Central memory CD4-positive, alpha-beta T cell (primary cell): Measurements from ENCODE around the gene VPS26C.
"Not testable (repeated sequence)": the region's sequence is repeated elsewhere in the genome, so short reads cannot be mapped to it uniquely, and the experiment has no call there.

Experiments used
- DNase-seq: peaks from one replicate; pipeline ENCODE4 v3.0.0; 2022

Gene VPS26C

DNA sequence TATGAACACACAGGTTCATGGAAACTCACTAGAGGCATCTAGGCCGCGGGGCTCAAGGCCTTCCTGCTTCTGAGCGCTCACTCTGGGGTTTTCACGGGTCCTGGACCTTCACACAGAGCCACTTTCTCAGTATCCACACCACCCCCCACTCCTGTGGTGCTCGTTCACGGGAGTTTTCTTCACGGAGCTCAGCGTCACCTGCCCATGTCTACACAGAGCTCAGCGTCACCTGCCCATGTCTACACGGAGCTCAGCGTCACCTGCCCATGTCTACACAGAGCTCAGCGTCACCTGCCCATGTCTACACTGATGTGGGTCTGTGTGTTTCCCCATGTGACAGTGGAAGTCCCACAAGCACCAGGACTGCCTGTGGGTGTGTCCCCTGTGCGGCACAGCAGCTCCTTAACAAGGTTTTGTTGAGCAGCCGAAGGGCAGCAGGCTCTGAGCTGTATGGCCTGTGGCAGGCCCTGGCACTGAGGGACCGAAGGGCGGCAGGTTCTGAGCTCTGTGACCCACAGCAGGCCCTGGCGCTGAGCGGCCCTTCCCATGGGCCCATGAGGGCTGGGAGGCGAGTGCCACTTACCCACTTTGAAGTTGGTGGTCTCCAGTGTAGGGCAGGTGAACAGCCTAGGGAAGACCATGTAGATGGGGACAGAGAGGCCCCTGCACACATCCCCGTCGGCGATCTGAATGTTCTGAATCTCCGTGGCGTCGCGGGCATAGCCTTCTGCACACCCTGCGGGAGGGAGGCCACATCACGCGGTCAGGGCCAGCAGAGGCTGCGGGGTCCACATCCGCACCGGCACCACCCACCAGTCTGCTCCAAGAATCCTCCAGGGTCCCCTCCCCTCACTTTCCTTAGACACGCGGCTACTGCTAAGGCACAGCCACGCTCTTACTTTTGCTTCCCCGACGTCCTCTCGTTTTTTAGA lies 39.8 kb downstream of the VPS26C start:
- no peak for DNase-seq

DNA sequence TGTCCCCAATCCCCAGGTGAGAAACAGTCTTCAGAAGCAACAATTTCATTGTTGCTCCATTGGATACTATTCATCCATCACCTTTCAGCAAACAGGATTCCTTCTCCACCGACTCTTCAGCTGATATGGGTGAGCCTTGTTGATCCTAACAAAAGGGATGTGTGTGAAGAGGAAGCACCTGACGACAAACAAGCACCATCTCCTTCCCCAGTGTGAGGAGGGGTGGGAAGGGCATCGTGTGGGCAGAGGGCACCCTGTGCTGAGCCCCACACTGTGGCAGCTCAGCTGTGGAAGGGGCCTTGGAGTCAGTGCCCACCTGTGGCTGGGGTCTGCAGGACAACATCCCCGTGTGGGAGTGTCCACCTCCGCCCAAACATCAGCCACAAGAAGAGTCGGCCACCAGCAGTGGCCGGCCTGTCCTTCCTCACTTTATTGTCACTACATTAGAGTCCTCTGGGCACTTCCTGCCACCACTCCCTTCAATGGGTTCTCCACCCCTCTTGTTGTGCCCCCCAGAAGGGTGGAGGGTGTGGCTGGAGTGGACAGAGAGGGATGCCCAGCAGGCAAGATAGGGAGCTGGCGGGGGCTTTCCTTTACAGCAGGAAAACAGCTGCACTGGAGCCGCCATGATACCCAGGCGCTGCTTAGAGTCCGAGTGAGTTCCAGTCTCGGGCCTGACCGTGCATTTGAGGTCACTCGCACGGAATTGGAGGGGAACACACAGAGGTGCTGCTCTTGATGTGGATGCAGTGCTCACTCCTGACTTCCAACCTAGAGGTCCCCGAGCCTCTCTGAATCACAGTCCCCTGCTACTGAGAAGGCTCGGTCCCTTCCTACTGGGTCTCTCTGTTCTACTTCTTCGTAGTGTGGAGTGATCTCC lies 40.9 kb downstream of the VPS26C start:
- DNase-seq: no peak

DNA sequence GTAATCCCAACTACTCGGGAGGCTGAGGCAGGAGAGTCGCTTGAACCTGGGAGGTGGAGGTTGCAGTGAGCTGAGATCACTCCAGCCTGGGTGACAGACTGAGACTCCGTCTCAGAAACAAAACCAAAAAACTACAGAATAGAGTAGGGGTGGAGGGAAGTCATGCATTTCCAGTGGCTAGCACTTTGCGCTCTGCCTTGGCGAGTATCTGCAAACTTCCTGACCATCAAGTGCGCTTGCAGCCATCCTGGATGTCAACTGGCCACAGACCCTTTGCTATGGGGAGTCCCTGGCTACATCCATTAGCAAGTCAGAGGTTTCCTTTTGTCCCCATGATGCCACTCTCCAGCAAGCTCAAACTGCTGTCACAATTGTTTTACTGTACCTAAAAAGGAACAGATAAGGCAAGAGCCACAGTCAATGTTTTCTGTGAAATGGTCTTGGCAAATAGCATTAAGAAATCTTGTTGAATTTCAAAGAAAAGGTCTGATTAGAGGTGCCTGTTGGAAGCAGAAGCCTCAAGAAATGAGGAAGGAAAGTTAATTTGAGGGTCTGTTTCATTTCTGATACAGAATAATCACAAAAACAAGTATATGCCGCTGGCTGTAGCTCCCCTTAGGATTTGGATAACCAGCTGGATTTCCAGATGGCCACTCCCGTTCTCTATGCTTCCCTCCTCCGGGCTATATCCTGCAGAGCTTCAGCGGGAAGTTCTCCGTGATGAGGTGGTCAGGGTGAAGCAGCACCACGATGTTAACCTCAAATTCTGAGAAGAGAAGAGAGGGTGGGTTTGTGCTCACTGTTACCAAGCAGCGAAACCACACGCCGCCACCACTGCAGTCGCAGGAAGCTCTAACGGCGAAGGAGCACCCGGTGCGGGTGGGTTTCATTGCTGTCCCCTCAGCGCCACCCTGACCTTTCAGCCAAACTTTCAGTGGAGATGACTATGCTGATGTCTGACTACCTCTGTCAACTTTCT lies 42.0 kb downstream of the VPS26C start:
- peak; percentile 35 for DNase-seq

DNA sequence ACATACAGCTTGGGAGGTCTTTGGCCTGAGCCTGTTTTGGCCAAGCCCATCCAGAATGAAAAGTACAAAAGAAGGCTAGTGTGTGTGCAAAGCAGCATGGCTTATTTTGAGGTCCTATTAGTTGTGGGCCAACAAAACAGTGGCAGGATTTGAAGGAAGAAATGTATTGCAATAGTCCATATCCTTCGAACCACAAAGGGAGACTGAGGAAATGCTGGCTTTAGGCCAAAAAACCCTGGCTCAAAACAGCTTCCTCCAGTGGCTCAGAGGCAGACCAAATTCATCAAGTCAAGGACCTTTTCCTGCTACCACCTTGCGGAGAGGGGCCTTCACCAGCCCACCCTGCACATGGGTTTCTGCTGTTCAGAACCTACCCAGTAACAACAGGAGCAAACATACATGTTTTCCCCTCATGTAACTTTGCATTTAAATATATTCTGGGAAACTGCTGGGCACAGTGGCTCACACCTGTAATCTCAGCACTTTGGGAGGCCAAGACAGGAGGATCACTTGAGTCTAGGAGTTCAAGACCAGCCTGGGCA lies 43.3 kb downstream of the VPS26C start:
- DNase-seq: no peak

DNA sequence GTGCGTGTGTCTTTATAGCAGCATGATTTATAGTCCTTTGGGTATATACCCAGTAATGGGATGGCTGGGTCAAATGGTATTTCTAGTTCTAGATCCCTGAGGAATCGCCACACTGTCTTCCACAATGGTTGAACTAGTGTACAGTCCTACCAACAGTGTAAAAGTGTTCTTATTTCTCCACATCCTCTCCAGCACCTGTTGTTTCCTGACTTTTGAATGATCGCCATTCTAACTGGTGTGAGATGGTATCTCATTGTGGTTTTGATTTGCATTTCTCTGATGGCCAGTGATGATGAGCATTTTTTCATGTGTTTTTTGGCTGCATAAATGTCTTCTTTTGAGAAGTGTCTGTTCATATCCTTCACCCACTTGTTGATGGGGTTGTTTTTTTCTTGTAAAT lies 44.9 kb downstream of the VPS26C start:
- DNase-seq: not testable (repeated sequence)

DNA sequence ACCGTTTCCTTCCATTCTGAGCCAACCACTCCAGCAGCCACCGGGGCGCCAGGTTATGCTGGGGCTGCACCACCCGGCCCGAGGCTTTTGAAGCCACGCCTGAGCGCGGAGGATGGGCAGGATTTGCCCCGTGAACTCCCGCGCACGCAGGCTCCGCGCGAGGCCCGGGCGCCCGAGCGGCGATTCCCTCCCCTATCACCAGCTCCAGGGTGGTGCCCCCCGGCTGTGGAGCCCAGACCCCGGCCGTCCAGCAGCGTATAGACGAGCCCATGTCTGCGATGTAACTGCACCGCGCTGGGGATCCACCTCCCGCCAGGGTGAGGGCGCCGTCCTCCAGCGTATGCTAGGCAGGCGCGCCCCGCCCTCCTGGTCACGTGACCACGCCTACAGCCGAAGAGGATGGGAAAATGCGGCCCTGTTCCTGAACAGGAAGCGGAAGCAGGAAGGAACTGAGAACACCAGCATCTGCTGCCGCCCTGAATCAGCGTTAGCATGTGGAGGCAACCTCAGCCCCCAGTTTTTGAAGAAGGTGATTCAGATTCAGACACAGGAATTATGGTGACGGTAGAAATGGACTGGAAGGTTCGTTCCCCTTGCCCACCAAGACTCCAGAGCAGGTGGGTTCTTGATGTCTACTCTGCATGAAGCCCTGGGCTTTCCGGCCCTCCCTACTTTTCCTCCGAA lies 46.0 kb downstream of the VPS26C start:
- DNase-seq: peak; percentile 88

DNA sequence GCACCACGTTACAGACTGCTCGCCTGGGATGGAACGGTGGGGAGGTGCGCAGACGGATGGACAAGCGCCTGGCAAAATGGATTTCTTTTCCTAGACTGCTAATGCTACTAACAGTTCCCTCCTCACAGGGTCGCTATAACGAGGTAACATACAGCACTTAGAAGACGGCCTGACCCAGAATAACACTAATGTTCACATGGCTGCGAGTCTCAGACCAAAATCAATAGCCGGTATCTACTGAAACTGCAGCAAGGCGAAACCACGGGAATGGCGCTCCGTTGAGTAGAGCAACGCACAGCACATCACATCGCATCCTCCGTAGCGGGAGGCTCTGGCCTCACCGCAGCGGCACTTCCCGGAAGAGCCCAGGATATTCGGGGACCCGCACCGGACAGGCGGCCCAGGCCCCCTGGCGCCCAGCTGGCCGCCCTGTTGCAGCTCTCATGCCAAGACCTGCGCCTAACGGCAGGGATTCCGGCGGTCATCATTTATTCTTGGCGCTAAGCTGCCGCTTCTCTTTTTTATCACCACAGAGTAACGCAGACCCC lies 46.6 kb downstream of the VPS26C start:
- DNase-seq: peak; percentile 38

DNA sequence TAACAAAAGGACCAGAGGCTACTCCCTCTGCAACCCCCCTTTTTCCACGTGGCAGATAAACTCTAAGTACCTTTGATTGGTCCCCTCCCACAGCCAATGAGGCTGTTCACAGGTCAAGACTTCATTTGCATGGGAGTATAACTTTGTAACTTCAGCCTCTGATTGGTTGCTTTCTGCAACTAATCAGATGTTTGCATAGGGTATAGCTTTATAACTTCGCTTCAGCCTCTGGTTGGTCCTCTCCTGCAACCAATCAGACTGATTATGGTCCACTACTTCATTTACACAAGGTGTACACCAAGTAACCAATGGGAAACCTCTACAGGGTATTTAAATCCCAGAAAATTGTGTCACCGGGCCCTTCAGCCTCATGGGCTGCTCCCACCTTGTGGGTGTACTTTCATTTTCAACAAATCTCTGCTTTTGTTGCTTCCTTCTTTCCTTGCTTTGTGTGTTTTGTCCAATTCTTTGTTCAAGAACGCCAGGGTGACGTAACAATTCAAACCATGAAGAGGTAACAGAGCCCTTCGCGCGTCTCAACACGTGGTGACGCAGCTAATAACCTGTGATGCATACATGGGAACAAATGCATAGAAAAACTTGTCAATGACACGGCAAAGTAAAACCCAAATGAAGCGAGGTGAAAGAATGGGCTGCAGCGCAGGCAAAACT lies 47.2 kb downstream of the VPS26C start:
- peak; percentile 23 for DNase-seq

DNA sequence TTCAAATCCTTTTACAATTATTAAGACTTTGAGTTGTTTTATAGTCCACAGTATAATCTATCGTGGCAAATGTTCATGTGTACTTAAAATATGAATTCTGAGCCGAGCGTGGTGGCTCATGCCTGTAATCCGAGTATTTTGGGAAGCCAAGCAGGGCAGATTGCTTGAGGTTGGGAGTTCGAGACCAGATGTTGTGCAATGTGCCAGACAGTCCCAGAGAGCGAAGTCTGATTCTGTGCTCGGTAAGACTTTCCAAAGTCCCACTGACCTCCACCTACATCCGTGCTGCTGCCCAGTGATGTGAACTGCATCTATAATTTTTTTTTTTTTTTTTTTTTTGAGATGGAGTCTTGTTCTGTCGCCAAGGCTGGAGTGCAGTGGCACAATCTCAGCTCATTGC lies 52.2 kb downstream of the VPS26C start:
- DNase-seq: no peak

DNA sequence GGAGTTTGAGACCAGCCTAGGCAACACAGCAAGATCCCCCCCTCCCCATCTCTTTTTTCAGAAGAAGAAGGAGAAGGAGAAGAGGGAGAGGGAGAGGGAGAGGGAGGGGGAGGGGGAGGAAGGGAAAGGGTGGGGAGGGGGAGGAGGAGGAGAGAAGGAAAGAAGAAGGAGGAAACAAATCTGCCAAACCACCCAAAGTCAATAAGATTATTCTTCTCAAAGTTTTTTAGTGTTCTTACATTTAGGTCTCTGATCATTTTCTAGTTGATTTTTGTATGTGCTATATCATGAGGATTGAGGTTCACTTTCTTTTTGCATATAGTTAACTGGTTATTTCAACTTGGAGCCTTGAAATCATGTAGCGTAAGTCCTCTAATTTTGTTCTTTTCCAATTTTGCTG lies 56.3 kb downstream of the VPS26C start:
- DNase-seq: no peak

DNA sequence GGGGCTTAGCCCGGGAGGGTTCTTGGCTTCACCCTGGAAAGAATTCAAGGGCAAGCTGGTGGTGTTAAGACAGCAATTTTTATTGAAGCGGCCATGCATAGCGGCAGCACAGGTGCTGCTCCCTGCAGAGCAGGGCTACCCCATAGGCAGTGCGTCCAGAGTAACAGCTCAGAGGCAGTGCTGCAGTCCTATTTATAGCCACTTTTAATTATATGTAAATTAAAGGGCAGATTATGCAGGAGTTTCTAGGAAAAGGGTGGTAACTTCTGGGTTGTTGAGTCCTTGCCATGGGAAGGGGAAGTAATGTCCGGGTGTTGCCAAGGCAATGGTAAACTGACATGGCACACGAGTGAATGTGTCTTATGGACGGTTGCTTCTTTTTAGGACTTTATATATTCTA lies 57.0 kb downstream of the VPS26C start:
- no peak for DNase-seq

DNA sequence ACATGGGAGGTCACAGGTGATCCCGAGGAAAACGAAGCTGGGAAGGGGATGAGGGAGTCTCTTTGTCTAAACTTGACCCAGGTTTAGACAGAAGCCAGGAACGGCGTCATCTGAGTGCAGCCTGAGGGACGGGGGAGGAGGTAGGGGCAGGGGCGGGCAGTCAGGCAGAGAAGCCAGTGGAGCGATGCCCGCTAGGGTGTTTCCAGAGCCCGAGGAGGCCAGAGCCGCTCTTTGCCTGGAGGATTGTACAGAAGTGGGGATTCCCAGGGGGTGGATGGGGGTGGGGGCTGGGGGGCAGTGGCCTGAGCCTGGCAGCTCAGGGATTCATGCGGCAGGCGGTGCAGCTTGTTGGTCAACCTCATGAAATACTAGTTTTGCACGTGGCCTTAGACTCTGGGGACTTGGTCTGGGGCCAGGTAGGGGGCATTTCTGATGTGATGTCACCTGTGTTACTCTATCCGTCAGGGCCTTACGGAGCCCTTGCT lies 58.4 kb downstream of the VPS26C start:
- no peak for DNase-seq

DNA sequence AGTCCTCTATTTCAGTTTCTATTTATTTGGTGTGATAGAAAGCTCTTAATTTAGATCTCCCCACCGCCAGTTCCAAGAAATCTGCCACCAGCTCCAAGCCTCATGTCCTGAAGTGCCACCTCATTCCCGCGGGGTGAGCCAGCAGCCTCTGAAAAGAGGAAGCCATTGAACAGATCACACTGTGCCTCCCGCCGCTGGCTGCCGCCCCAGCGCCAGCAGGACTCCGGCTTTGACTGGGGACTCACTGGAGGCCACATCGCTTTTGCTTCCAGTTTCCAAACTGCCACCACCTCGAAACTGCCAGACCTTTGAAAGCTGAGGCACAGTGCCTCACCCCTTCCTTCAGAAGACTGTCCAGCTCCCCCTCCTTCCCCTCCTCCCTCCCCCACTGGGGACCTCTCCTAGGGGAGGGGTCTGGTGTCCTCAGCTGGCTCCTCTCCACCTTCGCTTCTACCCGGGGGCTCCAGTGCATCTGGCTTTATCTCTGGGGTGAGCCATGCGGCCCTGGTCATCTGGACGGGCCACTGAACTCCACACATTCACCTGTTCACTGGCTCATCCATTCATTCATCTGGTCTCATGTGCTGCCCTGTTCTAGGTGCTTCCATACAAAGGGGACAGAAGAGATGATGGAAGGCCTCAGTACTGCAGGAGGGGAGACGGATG lies 58.9 kb downstream of the VPS26C start:
- DNase-seq: no peak

DNA sequence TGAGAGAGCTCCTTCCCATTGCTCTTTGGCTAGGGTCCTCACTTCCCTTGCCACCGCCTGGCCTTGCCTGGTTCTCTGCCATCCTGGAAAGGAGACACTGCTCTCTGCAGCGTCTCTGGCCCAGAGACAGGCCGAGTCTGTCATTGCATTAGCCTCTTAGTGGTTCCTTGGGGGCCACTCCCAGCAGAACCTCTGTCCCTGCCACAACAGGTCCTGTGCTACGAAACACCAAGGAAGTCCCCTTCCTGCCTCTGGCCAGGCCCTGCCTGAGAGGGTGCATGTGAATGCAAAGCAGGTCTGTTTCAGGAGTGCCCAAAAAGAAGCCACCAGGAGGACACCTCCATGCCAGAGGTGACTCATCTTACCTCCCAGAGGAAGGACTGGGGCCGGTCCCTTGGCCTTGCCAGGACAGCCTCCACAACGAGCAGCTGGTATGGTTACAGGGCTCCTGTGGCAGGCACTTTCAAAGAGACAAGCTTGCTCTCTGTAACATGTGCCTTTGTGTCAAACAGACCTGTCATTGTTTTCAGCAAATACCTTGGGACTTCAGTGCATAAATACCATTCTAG lies 59.6 kb downstream of the VPS26C start:
- DNase-seq: no peak

DNA sequence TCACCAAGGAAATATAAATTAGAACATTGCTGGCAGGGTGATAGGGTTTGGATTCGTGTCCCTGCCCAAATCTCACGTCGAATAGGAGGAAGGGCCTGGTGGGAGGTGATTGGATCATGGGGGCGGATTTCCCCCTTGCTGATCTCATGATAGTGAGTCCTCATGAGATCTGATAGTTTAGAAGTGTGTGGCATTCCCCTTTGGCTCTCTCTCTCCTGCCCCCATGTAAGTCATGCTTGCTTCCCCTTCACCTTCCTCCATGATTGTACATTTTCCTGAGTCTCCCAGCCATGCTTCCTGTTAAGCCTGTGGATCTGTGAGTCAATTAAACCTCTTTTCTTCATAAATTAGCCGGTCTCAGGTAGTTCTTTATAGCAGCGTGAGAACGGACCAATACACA lies 60.6 kb downstream of the VPS26C start:
- no peak for DNase-seq

DNA sequence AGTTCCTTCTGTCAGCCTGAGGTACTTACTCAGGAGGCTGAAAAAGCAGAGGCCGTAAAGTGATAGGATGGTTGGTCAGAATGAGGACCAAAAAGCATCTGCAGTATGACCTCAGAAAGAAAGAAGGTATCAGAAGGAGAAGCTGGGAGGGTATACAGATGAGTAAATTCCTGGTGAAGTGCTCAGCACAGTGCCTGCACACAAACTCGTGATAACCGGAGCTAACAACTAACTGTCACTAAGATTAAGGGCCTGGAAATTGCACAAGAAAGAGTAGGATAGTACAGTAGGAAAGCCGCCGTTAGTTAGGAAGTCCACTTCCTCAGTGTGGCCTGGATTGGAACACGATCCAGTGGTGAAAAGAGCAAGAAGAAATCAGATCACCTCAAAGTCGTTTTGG lies 62.6 kb downstream of the VPS26C start:
- DNase-seq: no peak

DNA sequence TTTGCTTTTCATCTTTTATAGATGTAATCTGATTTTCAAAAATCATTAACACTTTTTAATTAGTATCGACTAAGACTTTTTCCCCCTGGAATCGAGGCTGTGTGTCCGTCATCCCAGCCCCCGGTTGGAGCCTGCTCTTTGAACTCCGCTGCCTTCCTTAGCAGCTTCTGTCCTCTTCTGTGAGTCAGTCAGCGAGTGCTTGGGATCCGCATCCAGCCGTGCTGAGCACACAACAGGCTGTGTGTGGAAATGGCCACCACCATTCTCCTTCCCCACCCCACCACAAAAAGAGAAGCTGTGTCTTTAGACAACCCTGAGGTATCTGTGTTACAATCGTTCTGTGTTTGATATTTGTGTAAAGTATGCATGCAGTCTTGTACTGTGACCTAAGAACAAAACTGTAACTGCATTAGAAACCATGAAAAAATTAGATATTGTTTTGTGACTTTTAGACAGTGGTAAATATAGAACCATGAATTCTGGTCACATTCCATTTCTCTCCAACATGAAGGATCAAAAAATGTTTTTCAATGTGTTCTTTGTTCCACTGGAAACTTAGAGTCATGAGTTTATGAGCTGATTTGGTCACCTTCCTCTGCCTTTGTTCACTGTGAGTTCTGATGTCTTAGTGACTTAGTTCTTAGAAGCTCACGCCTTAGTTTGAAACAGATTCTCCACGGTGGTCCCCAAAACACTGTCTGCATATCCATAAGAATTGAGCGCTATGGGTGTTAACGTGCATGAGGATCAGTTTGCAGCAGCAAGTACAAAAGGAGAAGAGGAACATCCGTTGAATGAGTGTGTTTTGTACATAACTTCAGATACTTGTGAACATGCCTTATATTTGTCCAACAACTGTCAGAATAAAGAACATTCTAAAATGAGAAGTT lies 64.7 kb downstream of the VPS26C start:
- no peak for DNase-seq

DNA sequence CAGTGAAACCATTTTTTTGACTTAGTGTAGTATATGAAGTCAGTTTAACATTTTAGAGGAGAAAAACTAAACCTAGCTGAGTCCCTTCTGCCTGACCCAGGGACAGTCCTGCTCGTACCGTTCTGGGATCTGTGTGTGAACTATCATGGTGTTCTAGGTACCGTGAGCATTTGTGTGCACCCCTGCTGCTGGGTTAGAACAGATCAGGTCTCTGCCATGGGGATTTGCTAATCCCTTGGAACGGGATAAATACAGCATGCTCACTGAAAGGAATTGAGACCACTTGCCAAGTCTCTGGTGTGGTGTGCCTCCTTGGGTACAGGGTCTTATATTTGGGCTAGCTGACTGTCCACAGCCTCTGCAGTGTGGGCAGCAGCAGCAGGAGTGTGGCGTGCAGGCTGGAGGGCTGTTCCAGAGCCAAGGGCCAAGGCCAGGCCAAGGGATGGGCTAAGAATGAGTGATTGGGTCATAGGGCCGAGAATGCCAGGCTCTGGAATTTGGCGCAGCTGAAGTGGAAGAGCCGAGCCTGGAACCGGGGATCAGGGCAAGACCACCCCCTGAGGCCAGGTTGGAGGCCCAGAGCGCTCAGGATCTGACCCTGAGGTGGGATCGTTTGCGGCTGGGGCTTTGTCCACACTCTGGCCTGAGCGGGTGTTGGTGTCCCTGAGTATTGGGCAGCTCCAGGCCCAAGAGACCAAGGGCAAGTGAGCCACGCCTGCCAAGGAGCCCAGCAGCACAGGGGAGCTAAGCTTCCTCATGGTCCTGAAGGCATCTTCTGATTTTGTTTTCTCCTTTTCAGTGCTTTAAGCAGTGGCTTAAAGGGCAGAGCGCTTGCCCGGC lies 66.3 kb downstream of the VPS26C start:
- no peak for DNase-seq
